Trophoblast cell (in vitro differentiated cells and primary cell): Measurements from ENCODE around the gene CCDC54.

ENCODE experiments used
- DNase-seq, 2 donors: peaks; one replicate each; pipeline ENCODE4 v3.0.0-alpha.2; 2016
- H2AFZ ChIP-seq: 2 replicates; pipeline ENCODE4 v1.6.1; 2013; ENCODE audit warnings: low read length, moderate library complexity, mild to moderate bottlenecking; ENCODE audit not compliant: insufficient read depth, poor library complexity
- H2AK5ac ChIP-seq: 2 replicates; pipeline ENCODE4 v1.6.1; 2013; ENCODE audit warnings: mild to moderate bottlenecking, low read length
- H2BK120ac ChIP-seq: 2 replicates; pipeline ENCODE4 v1.6.1; 2013; ENCODE audit warnings: low read length, mild to moderate bottlenecking, moderate library complexity; ENCODE audit not compliant: insufficient read depth, poor library complexity
- H2BK12ac ChIP-seq: 2 replicates; pipeline ENCODE4 v1.6.1; 2013; ENCODE audit warnings: mild to moderate bottlenecking, low read length, moderate library complexity
- H2BK5ac ChIP-seq: 2 replicates; pipeline ENCODE4 v1.6.1; 2013; ENCODE audit warnings: low read length, low read depth, moderate library complexity, mild to moderate bottlenecking; ENCODE audit not compliant: poor library complexity
- H3K14ac ChIP-seq: 2 replicates; pipeline ENCODE4 v1.6.1; 2013; ENCODE audit warnings: mild to moderate bottlenecking, low read length
- H3K18ac ChIP-seq: 2 replicates; pipeline ENCODE4 v1.6.1; 2013; ENCODE audit warnings: mild to moderate bottlenecking, low read length
- H3K23ac ChIP-seq: 2 replicates; pipeline ENCODE4 v1.6.1; 2013; ENCODE audit warnings: low read length
- H3K27ac ChIP-seq: 2 replicates; pipeline ENCODE4 v1.5.1; 2013; ENCODE audit warnings: low read depth, mild to moderate bottlenecking, inconsistent platforms, low read length, moderate library complexity
- H3K27me3 ChIP-seq: 2 replicates; pipeline ENCODE4 v1.6.1; 2013; ENCODE audit warnings: inconsistent platforms, mild to moderate bottlenecking, low read length, moderate library complexity; ENCODE audit not compliant: insufficient read depth
- H3K36me3 ChIP-seq, 2 experiments: 1 replicate in 1 of 2; 2 replicates in 1 of 2; pipeline ENCODE4 v1.6.1; 2013; ENCODE audit warnings: low read length in 2 of 2, mild to moderate bottlenecking in 2 of 2, moderate library complexity in 1 of 2; ENCODE audit not compliant: insufficient read depth in 2 of 2, control insufficient read depth in 1 of 2
- H3K4ac ChIP-seq: 2 replicates; pipeline ENCODE4 v1.6.1; 2013; ENCODE audit warnings: low read depth, mild to moderate bottlenecking, low read length, moderate library complexity
- H3K4me1 ChIP-seq, 2 experiments: 1 replicate in 1 of 2; 2 replicates in 1 of 2; pipeline ENCODE4 v1.6.1; 2013; ENCODE audit warnings: low read length in 2 of 2, mild to moderate bottlenecking in 2 of 2, moderate library complexity in 1 of 2; ENCODE audit not compliant: insufficient read depth in 2 of 2, control insufficient read depth in 1 of 2
- H3K4me2 ChIP-seq: 2 replicates; pipeline ENCODE4 v1.6.1; 2013; ENCODE audit warnings: inconsistent platforms, mild to moderate bottlenecking, low read length, moderate library complexity
- H3K4me3 ChIP-seq: 2 replicates; pipeline ENCODE4 v1.5.1; 2013; ENCODE audit warnings: mild to moderate bottlenecking, low read depth, low read length, inconsistent platforms
- H3K79me1 ChIP-seq: one replicate; pipeline ENCODE4 v1.6.1; 2013; ENCODE audit warnings: low read length
- H3K79me2 ChIP-seq: 2 replicates; pipeline ENCODE4 v1.6.1; 2013; ENCODE audit warnings: low read length, mild to moderate bottlenecking; ENCODE audit not compliant: control insufficient read depth, insufficient read depth, poor library complexity
- H3K9ac ChIP-seq: 2 replicates; pipeline ENCODE4 v1.6.1; 2013; ENCODE audit warnings: mild to moderate bottlenecking, low read length
- H3K9me3 ChIP-seq: 2 replicates; pipeline ENCODE4 v1.6.1; 2013; ENCODE audit warnings: low read depth, mild to moderate bottlenecking, control low read depth, inconsistent platforms, low read length; ENCODE audit not compliant: insufficient read depth
- H4K12ac ChIP-seq: 2 replicates; pipeline ENCODE4 v1.6.1; 2013; ENCODE audit warnings: low read depth, mild to moderate bottlenecking, low read length, moderate library complexity
- H4K8ac ChIP-seq: 2 replicates; pipeline ENCODE4 v1.6.1; 2013; ENCODE audit warnings: low read depth, mild to moderate bottlenecking, low read length, moderate library complexity
- H4K91ac ChIP-seq: one replicate; pipeline ENCODE4 v1.6.1; 2013; ENCODE audit warnings: low read depth, mild to moderate bottlenecking, low read length, moderate library complexity
- WGBS: extraction: QIAGEN DNeasy Blood & Tissue Kit; methylation state at CpG from one replicate; pipeline ENCODE4 v1.1.7; 2013; ENCODE audit warnings: missing lambda C conversion rate; ENCODE audit not compliant: insufficient read length, insufficient coverage; ENCODE audit errors: extremely low coverage; 5-methylcytosine and 5-hydroxymethylcytosine counted together

CCDC54 gene

DNA sequence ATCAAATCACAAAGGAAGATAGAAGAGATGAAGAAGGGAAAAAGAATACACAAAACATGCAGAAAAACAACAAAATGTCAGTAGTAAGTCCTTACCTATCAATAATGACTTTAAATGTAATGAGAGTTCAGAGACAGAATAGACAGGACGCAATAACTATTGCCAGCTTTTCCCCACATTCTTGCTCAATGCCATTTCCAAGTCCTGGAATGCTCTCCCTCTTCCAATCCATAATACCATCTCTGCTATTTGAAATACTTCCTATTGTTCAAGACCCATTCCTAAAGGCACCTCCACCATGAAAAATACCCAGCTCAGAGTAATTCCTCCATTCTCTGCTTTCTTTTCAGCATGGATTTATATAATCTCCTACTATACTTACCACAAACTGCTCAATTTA is 33.4 kb downstream of the CCDC54 start:
- DNase-seq, result peak in 1 of 2 donors; percentile 60
- H3K4ac ChIP-seq, result no peak overlapping the region
- H3K4me1 ChIP-seq, result no peaks in the 10 kb centered on the region
- H3K18ac ChIP-seq, result no peak overlapping the region
- H3K4me3 ChIP-seq, result no peak overlapping the region
- no peak overlapping the region for H4K91ac ChIP-seq
- H3K36me3 ChIP-seq, result no peaks in the 10 kb centered on the region
- H3K27me3 ChIP-seq, result no peaks in the 10 kb centered on the region
- H2BK120ac ChIP-seq, result no peak overlapping the region
- H4K8ac ChIP-seq, result no peak overlapping the region
- no peaks in the 10 kb centered on the region for H3K79me2 ChIP-seq
- H3K9me3 ChIP-seq, result peaks cover 6% of the 10 kb centered on the region
- no peak overlapping the region for H4K12ac ChIP-seq
- no peak overlapping the region for H2AFZ ChIP-seq
- no peaks in the 10 kb centered on the region for H3K79me1 ChIP-seq
- no peak overlapping the region for H2BK12ac ChIP-seq
- H3K23ac ChIP-seq, result no peak overlapping the region
- H2BK5ac ChIP-seq, result no peak overlapping the region
- H3K27ac ChIP-seq, result no peak overlapping the region
- no peak overlapping the region for H3K14ac ChIP-seq
- no peak overlapping the region for H3K9ac ChIP-seq
- no peak overlapping the region for H2AK5ac ChIP-seq
- H3K4me2 ChIP-seq, result no peak overlapping the region
- WGBS, result no CpG with 5 or more reads among the region's 1 CpG

DNA sequence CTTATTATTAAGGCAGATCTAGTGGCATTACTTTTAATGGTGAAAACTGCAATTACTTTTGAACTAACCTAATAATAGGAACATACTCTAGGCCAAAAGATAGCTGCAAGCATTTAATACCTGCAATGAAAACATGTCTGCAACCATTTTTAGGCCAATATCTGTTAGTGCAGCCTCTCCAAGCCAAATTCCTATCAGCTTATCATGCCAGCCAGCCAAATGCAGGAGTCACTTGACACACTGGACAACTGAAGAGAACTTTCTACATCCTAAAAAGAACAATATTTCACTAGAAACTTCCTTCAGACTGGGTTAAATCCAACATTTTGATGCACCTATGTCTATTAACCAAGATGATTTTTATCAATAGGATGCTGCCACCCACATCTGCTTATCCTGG is 33.8 kb downstream of the CCDC54 start:
- H3K36me3 ChIP-seq, result no peaks in the 10 kb centered on the region
- peak in 1 of 2 donors; percentile 7 for DNase-seq
- H3K27ac ChIP-seq, result no peak overlapping the region
- no peak overlapping the region for H3K23ac ChIP-seq
- no peaks in the 10 kb centered on the region for H3K79me2 ChIP-seq
- H2BK5ac ChIP-seq, result no peak overlapping the region
- no peak overlapping the region for H3K18ac ChIP-seq
- H2BK120ac ChIP-seq, result no peak overlapping the region
- no peak overlapping the region for H3K4me2 ChIP-seq
- H4K8ac ChIP-seq, result no peak overlapping the region
- no peak overlapping the region for H3K9ac ChIP-seq
- no peaks in the 10 kb centered on the region for H3K79me1 ChIP-seq
- no peak overlapping the region for H4K12ac ChIP-seq
- no peak overlapping the region for H4K91ac ChIP-seq
- peaks cover 6% of the 10 kb centered on the region for H3K9me3 ChIP-seq
- H2BK12ac ChIP-seq, result no peak overlapping the region
- no peak overlapping the region for H3K4me3 ChIP-seq
- no peak overlapping the region for H3K4ac ChIP-seq
- no peak overlapping the region for H2AK5ac ChIP-seq
- no peaks in the 10 kb centered on the region for H3K4me1 ChIP-seq
- no peak overlapping the region for H3K14ac ChIP-seq
- no peak overlapping the region for H2AFZ ChIP-seq
- no peaks in the 10 kb centered on the region for H3K27me3 ChIP-seq

DNA sequence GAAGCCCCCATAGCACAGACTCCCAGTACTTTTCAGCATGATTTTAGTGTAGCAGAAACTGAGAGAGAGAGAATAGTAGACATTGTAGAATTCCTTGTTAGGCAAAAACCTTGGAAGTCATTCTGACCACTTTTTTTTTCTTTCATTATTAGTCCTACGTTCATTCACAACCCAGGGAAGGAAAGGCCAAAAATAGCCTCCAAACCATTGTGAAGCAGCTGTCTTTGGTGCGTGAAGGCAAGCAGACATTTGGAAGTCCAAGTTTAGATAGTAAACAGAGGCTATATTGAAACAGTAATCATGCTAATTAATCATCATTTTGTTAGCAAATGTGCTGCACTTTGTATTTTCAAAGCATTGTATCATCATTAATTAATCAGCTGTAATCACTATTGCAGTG is 34.5 kb downstream of the CCDC54 start:
- no peak overlapping the region for H2BK120ac ChIP-seq
- no peak overlapping the region for H2AK5ac ChIP-seq
- no peak overlapping the region for H3K18ac ChIP-seq
- H3K9ac ChIP-seq, result no peak overlapping the region
- no peaks in the 10 kb centered on the region for H3K27me3 ChIP-seq
- H2BK12ac ChIP-seq, result no peak overlapping the region
- H3K79me1 ChIP-seq, result peaks cover 4% of the 10 kb centered on the region
- no peak overlapping the region for H4K12ac ChIP-seq
- no peaks in the 10 kb centered on the region for H3K36me3 ChIP-seq
- no peaks in the 10 kb centered on the region for H3K79me2 ChIP-seq
- no peak overlapping the region for H3K14ac ChIP-seq
- no peak overlapping the region for H2BK5ac ChIP-seq
- H3K4ac ChIP-seq, result no peak overlapping the region
- no peak overlapping the region for H2AFZ ChIP-seq
- H3K9me3 ChIP-seq, result peaks cover 6% of the 10 kb centered on the region
- no peak overlapping the region for H3K4me3 ChIP-seq
- no peak for DNase-seq
- H4K8ac ChIP-seq, result no peak overlapping the region
- no peak overlapping the region for H3K27ac ChIP-seq
- H3K23ac ChIP-seq, result no peak overlapping the region
- H4K91ac ChIP-seq, result no peak overlapping the region
- peaks cover 2 to 5% of the 10 kb centered on the region in 2 experiments for H3K4me1 ChIP-seq
- no CpG with 5 or more reads among the region's 2 CpGs for WGBS
- no peak overlapping the region for H3K4me2 ChIP-seq

DNA sequence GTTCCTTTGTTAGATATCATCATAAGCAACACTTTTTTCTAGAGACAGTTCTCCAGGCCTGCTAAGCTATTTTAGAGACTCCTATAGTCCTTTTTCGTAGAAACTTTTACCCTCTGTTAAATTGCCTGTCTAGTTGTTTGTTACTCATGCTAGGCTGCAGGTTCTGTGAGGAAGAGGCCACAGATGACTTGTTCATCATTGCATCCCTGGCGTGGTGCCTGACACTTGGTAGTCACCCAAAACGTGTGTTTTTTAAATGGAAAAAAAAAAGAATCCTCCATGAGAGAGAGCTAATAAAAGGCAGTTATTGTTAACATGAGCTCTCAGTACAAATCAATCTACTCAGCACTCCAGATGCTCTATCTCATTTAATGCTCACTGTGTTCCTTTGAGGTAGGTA is 35.1 kb downstream of the CCDC54 start:
- Histone ChIP-seq H2AK5ac (no peak overlapping the region), H3K27ac (no peak overlapping the region), H2BK12ac (no peak overlapping the region), H3K4me1 (peaks cover 2 to 5% of the 10 kb centered on the region in 2 experiments), H3K14ac (no peak overlapping the region), H4K8ac (no peak overlapping the region), H3K23ac (no peak overlapping the region), H3K9ac (no peak overlapping the region), H3K79me1 (peaks cover 4% of the 10 kb centered on the region), H2BK120ac (no peak overlapping the region), H2BK5ac (no peak overlapping the region), H3K4ac (no peak overlapping the region), H4K12ac (no peak overlapping the region), H3K9me3 (peaks cover 6% of the 10 kb centered on the region), H3K79me2 (no peaks in the 10 kb centered on the region), H2AFZ (no peak overlapping the region), H3K4me3 (no peak overlapping the region), H3K18ac (no peak overlapping the region), H3K4me2 (no peak overlapping the region), H4K91ac (no peak overlapping the region), H3K36me3 (no peaks in the 10 kb centered on the region), H3K27me3 (no peaks in the 10 kb centered on the region)
- DNase-seq, result no peak
- WGBS, result no CpG with 5 or more reads among the region's 3 CpGs
